WI38 (cell line): Measurements from ENCODE around the gene ROR1.

Experiments
- H3K4me3 ChIP-seq: 2 replicates; pipeline ENCODE4 v1.5.1; 2011; ENCODE audit warnings: low read depth, mild to moderate bottlenecking, control low read depth, low read length
- TF ChIP-seq, protein P1 (sequence below): IDR thresholded peaks from 2 replicates; pipeline ENCODE4 v1.5.1; 2012; ENCODE audit warnings: low read depth, mild to moderate bottlenecking, control low read depth, low read length

ROR1 gene

DNA sequence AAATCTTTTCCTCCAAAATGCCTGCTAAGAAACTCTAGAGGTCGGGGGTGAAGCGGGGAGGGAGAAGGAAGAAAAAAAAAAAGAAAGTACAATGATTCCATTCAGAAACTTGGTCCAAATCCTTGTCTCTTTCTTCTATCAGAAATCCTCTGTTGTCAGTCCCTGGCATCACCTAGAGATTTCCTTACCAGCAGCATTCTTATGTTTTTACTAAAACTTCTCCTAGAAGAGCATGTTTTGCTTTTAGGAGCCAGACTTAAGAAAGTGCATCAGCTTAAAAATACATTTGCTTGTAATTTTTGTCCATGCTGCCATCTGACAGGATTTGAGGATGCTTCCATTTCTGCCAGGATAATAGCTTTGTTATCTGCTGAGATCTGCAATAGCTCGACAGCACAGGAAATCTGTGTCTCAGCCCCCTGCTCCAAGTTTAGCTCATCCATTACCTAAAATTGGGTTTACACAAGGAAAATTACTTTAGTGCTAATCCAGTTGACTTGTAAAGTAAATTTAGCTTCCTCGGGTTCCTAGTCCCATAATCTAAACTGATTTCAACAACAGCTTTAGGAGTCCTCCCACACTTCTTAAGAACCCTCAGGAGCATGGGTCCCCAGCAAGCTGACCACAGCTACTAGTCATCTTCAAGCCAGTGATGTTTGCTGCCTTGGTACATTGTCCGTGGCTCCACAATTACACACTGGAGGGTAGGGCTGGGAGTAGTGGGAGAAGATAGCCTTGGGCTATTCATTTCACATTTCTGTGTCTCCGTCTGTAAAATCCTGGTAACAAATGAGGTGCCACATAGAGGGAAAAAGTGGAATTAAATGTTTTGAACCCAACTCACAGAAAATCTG lies 337.3 kb downstream of the ROR1 start:
- TF ChIP-seq, protein P1, sequence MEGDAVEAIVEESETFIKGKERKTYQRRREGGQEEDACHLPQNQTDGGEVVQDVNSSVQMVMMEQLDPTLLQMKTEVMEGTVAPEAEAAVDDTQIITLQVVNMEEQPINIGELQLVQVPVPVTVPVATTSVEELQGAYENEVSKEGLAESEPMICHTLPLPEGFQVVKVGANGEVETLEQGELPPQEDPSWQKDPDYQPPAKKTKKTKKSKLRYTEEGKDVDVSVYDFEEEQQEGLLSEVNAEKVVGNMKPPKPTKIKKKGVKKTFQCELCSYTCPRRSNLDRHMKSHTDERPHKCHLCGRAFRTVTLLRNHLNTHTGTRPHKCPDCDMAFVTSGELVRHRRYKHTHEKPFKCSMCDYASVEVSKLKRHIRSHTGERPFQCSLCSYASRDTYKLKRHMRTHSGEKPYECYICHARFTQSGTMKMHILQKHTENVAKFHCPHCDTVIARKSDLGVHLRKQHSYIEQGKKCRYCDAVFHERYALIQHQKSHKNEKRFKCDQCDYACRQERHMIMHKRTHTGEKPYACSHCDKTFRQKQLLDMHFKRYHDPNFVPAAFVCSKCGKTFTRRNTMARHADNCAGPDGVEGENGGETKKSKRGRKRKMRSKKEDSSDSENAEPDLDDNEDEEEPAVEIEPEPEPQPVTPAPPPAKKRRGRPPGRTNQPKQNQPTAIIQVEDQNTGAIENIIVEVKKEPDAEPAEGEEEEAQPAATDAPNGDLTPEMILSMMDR: no peak
- no peak overlapping the region for H3K4me3 ChIP-seq

DNA sequence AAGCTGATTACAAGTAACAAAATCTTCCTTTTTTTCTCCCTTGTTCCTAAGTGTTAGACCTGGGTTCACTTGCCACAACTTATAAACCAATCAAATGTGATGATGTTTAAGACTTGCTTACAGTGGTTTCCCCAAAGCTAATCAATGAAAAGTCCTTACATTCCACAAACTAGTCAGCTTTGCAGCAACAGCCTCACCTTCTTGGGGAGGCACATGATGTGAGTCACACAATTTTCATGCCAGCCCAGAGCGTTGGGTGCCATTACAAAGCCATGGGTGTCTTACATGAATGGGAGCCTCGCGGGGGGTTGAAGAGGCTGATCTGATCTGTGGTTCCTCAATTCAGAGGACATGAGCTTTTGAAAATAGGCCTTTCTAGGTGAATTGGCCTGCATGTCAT lies 338.0 kb downstream of the ROR1 start:
- TF ChIP-seq, protein P1: no peak
- no peak overlapping the region for H3K4me3 ChIP-seq

DNA sequence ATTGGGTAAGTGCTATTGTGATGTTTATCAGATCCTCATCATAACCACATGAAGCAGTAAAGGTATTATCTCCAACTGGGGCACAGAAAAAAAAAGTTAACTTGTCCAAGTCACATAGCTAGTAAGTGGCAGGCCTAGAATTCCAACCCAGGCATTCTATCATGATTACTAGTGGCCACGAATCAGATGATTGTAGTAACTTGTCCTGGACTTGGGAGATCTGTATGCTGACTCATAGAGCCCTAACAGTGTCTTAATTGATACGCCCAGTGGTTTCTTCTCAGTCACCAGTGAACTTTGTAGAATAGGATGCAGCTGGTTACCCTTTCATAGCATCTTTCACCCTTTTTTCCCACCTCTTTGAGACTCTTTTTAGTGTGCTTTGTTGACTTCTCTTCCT lies 338.5 kb downstream of the ROR1 start:
- TF ChIP-seq, protein P1: no peak
- H3K4me3 ChIP-seq: no peak overlapping the region

GRCh38 chr1:64114012-64114525 lies 340.3 kb downstream of the ROR1 start:
- H3K4me3 ChIP-seq: no peak overlapping the region
- TF ChIP-seq, protein P1: no peak

- H3K4me3 ChIP-seq: no peak overlapping the region
- TF ChIP-seq, protein P1: no peak
These were observed 342.7 kb downstream of the ROR1 start for GRCh38 chr1:64116537-64116936.

- TF ChIP-seq, protein P1: no peak
- no peak overlapping the region for H3K4me3 ChIP-seq
These were observed 343.7 kb downstream of the ROR1 start for GRCh38 chr1:64117492-64117891.

GRCh38 chr1:64121766-64122385 lies 348.1 kb downstream of the ROR1 start:
- TF ChIP-seq, protein P1: no peak
- H3K4me3 ChIP-seq: no peak overlapping the region
